ENCODE results near the gene SLC39A11.
"Not testable (repeated sequence)": the region's sequence is repeated elsewhere in the genome, so short reads cannot be mapped to it uniquely, and the experiment has no call there.

Gene SLC39A11

GRCh38 chr17:72639711-72640110 is 452.8 kb downstream of the SLC39A11 start:
- no peak for DNase-seq

- DNase-seq, result not testable (repeated sequence)
These were observed 453.6 kb downstream of the SLC39A11 start for GRCh38 chr17:72638932-72639331.

- DNase-seq, result no peak
These were observed 457.4 kb downstream of the SLC39A11 start for GRCh38 chr17:72635034-72635635.

GRCh38 chr17:72634621-72635020 is 457.9 kb downstream of the SLC39A11 start:
- no peak for DNase-seq

GRCh38 chr17:72631949-72632684 is 460.4 kb downstream of the SLC39A11 start:
- no peak for DNase-seq

GRCh38 chr17:72631568-72631948 is 460.9 kb downstream of the SLC39A11 start:
- no peak for DNase-seq

- no peak for DNase-seq
These were observed 467.8 kb downstream of the SLC39A11 start for GRCh38 chr17:72624652-72625051.

- no peak for DNase-seq
These were observed 468.3 kb downstream of the SLC39A11 start for GRCh38 chr17:72624226-72624625.

GRCh38 chr17:72622661-72623433 is 469.6 kb downstream of the SLC39A11 start:
- DNase-seq, result no peak

- DNase-seq, result no peak
These were observed 472.4 kb downstream of the SLC39A11 start for GRCh38 chr17:72619976-72620650.

- no peak for DNase-seq
These were observed 474.4 kb downstream of the SLC39A11 start for GRCh38 chr17:72618001-72618509.

- DNase-seq, result no peak
These were observed 474.9 kb downstream of the SLC39A11 start for GRCh38 chr17:72617557-72617956.

- DNase-seq, result no peak
These were observed 476.0 kb downstream of the SLC39A11 start for GRCh38 chr17:72616447-72616846.

GRCh38 chr17:72615627-72615991 is 476.9 kb downstream of the SLC39A11 start:
- no peak for DNase-seq

- no peak for DNase-seq
These were observed 477.4 kb downstream of the SLC39A11 start for GRCh38 chr17:72614871-72615626.

GRCh38 chr17:72614476-72614870 is 478.0 kb downstream of the SLC39A11 start:
- no peak for DNase-seq

- no peak for DNase-seq
These were observed 478.6 kb downstream of the SLC39A11 start for GRCh38 chr17:72613806-72614292.

- no peak for DNase-seq
These were observed 479.1 kb downstream of the SLC39A11 start for GRCh38 chr17:72613396-72613795.

- no peak for DNase-seq
These were observed 481.3 kb downstream of the SLC39A11 start for GRCh38 chr17:72611172-72611571.

- no peak for DNase-seq
These were observed 483.0 kb downstream of the SLC39A11 start for GRCh38 chr17:72609501-72609900.

- no peak for DNase-seq
These were observed 484.1 kb downstream of the SLC39A11 start for GRCh38 chr17:72608436-72608835.

- DNase-seq, result no peak
These were observed 485.8 kb downstream of the SLC39A11 start for GRCh38 chr17:72606656-72607055.
